Muscle layer of duodenum (tissue), 2 donors: ENCODE measurements around the gene C1orf53.
"Not testable (repeated sequence)": the region's sequence is repeated elsewhere in the genome, so short reads cannot be mapped to it uniquely, and the experiment has no call there.

Source experiments
- H3K27ac ChIP-seq: one replicate; pipeline ENCODE4 v1.7.0; 2013; ENCODE audit warnings: mild to moderate bottlenecking, low read length
- H3K27me3 ChIP-seq: one replicate; pipeline ENCODE4 v1.7.0; 2013; ENCODE audit warnings: low read depth, mild to moderate bottlenecking, control low read depth, low read length
- H3K36me3 ChIP-seq, 2 donors: one replicate each; pipeline ENCODE4 v1.7.0; 2013; ENCODE audit warnings: low read length in 2 of 2, control low read depth in 1 of 2, mild to moderate bottlenecking in 1 of 2; ENCODE audit not compliant: insufficient read depth in 2 of 2, control insufficient read depth in 1 of 2
- H3K4me1 ChIP-seq, 2 donors: one replicate each; pipeline ENCODE4 v1.7.0; 2013; ENCODE audit warnings: low read length in 2 of 2, mild to moderate bottlenecking in 2 of 2, control low read depth in 1 of 2, moderate library complexity in 1 of 2; ENCODE audit not compliant: insufficient read depth in 2 of 2, control insufficient read depth in 1 of 2
- H3K4me3 ChIP-seq, 2 donors: one replicate each; pipeline ENCODE4 v1.7.0; 2013; ENCODE audit warnings: low read length in 2 of 2, low read depth in 1 of 2, mild to moderate bottlenecking in 1 of 2
- H3K9me3 ChIP-seq, 2 donors: one replicate each; pipeline ENCODE4 v1.7.0; 2013; ENCODE audit warnings: low read length in 2 of 2, control low read depth in 1 of 2, mild to moderate bottlenecking in 1 of 2; ENCODE audit not compliant: control insufficient read depth in 1 of 2
- donor health status: healthy.

The C1orf53 gene

GRCh38 chr1:197882241-197882640 is 20.2 kb upstream of the C1orf53 start:
- H3K27ac ChIP-seq: not testable (repeated sequence)

GRCh38 chr1:197884173-197884572 is 18.3 kb upstream of the C1orf53 start:
- Histone ChIP-seq H3K4me3 (no peak overlapping the region), H3K27ac (no peak overlapping the region), H3K4me1 (no peaks in the 10 kb centered on the region), H3K27me3 (no peaks in the 10 kb centered on the region), H3K9me3 (no peaks in the 10 kb centered on the region), H3K36me3 (no peaks in the 10 kb centered on the region)

More at GRCh38 chr1:197882241-197882640, 20.2 kb upstream of the C1orf53 start:
- H3K36me3 ChIP-seq, H3K27me3 ChIP-seq, H3K4me3 ChIP-seq, H3K4me1 ChIP-seq, H3K9me3 ChIP-seq: not testable (repeated sequence)

- Histone ChIP-seq H3K9me3 (no peaks in the 10 kb centered on the region), H3K4me1 (no peaks in the 10 kb centered on the region), H3K36me3 (no peaks in the 10 kb centered on the region), H3K27me3 (no peaks in the 10 kb centered on the region), H3K27ac (no peak overlapping the region), H3K4me3 (no peak overlapping the region)
These were observed 11.5 kb upstream of the C1orf53 start for GRCh38 chr1:197890936-197891335.

GRCh38 chr1:197892684-197893083 is 9.7 kb upstream of the C1orf53 start:
- H3K9me3 ChIP-seq: no peaks in the 10 kb centered on the region
- H3K27me3 ChIP-seq: no peaks in the 10 kb centered on the region
- no peak overlapping the region for H3K27ac ChIP-seq
- H3K4me1 ChIP-seq: no peaks in the 10 kb centered on the region
- no peaks in the 10 kb centered on the region for H3K36me3 ChIP-seq
- H3K4me3 ChIP-seq: no peak overlapping the region

- Histone ChIP-seq H3K4me3 (no peak overlapping the region), H3K36me3 (no peaks in the 10 kb centered on the region), H3K9me3 (no peaks in the 10 kb centered on the region), H3K27me3 (no peaks in the 10 kb centered on the region), H3K27ac (no peak overlapping the region), H3K4me1 (no peaks in the 10 kb centered on the region)
These were observed 6.1 kb upstream of the C1orf53 start for GRCh38 chr1:197896301-197896700.

- Histone ChIP-seq H3K36me3 (no peaks in the 10 kb centered on the region), H3K4me3 (no peak overlapping the region), H3K4me1 (peaks cover 4 to 5% of the 10 kb centered on the region in 2 donors), H3K27me3 (peaks cover 2% of the 10 kb centered on the region), H3K27ac (no peak overlapping the region), H3K9me3 (no peaks in the 10 kb centered on the region)
These were observed 3.4 kb upstream of the C1orf53 start for GRCh38 chr1:197899037-197899436.

- Histone ChIP-seq H3K36me3 (no peaks in the 10 kb centered on the region), H3K9me3 (no peaks in the 10 kb centered on the region), H3K27ac (peak overlapping the region; percentile 81), H3K27me3 (peaks cover 15% of the 10 kb centered on the region), H3K4me3 (peak overlapping the region; percentile 55 to 76), H3K4me1 (peaks cover 4 to 5% of the 10 kb centered on the region in 2 donors)
These were observed 338 bp upstream of the C1orf53 start for GRCh38 chr1:197902131-197902453.

GRCh38 chr1:197903196-197903514 is 725 bp downstream of the C1orf53 start:
- Histone ChIP-seq H3K36me3 (no peaks in the 10 kb centered on the region), H3K4me1 (peaks cover 4 to 5% of the 10 kb centered on the region in 2 donors), H3K27me3 (peaks cover 26% of the 10 kb centered on the region), H3K4me3 (peak overlapping the region; percentile 55 to 76), H3K27ac (no peak overlapping the region), H3K9me3 (no peaks in the 10 kb centered on the region)

- peaks cover 37% of the 10 kb centered on the region for H3K27me3 ChIP-seq
- H3K9me3 ChIP-seq: no peaks in the 10 kb centered on the region
- no peaks in the 10 kb centered on the region for H3K36me3 ChIP-seq
- H3K27ac ChIP-seq: no peak overlapping the region
- H3K4me1 ChIP-seq: peaks cover 4 to 5% of the 10 kb centered on the region in 2 donors
- no peak overlapping the region for H3K4me3 ChIP-seq
These were observed 1.8 kb downstream of the C1orf53 start for GRCh38 chr1:197904126-197904787.

- Histone ChIP-seq H3K4me1 (peaks cover 5 to 11% of the 10 kb centered on the region in 2 donors), H3K9me3 (no peaks in the 10 kb centered on the region), H3K4me3 (no peak overlapping the region), H3K36me3 (no peaks in the 10 kb centered on the region), H3K27me3 (peaks cover 52% of the 10 kb centered on the region), H3K27ac (no peak overlapping the region)
These were observed 3.4 kb downstream of the C1orf53 start for GRCh38 chr1:197905699-197906351.

GRCh38 chr1:197907846-197908616 is 5.6 kb downstream of the C1orf53 start:
- Histone ChIP-seq H3K27me3 (peaks cover 73% of the 10 kb centered on the region), H3K4me1 (peaks cover 0 to 29% of the 10 kb centered on the region in 2 donors), H3K36me3 (no peaks in the 10 kb centered on the region), H3K4me3 (no peak overlapping the region), H3K9me3 (no peaks in the 10 kb centered on the region), H3K27ac (no peak overlapping the region)
